HT-29 (cell line): ENCODE results near the gene SLC44A3. TPM values are rescaled to one million over a fixed set of nuclear protein-coding genes. Genes with fewer than 3 reads are reported as not detected.

Experiments used
- DNase-seq: peaks from one replicate; pipeline ENCODE4 v3.0.0-alpha.2; 2015; ENCODE audit warnings: low spot score
- total RNA-seq: library from RNA; depleted of rRNA; stranded (reverse); fragments of >200 nt; shearing (Covaris generic); gene quantifications from 2 replicates; pipeline ENCODE4 v1.2.3, GENCODE V29; 2014; rRNA removed

The SLC44A3 gene, protein sequence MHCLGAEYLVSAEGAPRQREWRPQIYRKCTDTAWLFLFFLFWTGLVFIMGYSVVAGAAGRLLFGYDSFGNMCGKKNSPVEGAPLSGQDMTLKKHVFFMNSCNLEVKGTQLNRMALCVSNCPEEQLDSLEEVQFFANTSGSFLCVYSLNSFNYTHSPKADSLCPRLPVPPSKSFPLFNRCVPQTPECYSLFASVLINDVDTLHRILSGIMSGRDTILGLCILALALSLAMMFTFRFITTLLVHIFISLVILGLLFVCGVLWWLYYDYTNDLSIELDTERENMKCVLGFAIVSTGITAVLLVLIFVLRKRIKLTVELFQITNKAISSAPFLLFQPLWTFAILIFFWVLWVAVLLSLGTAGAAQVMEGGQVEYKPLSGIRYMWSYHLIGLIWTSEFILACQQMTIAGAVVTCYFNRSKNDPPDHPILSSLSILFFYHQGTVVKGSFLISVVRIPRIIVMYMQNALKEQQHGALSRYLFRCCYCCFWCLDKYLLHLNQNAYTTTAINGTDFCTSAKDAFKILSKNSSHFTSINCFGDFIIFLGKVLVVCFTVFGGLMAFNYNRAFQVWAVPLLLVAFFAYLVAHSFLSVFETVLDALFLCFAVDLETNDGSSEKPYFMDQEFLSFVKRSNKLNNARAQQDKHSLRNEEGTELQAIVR
- total RNA-seq, result 14.1 and 15.6 TPM in 2 replicates

DNA sequence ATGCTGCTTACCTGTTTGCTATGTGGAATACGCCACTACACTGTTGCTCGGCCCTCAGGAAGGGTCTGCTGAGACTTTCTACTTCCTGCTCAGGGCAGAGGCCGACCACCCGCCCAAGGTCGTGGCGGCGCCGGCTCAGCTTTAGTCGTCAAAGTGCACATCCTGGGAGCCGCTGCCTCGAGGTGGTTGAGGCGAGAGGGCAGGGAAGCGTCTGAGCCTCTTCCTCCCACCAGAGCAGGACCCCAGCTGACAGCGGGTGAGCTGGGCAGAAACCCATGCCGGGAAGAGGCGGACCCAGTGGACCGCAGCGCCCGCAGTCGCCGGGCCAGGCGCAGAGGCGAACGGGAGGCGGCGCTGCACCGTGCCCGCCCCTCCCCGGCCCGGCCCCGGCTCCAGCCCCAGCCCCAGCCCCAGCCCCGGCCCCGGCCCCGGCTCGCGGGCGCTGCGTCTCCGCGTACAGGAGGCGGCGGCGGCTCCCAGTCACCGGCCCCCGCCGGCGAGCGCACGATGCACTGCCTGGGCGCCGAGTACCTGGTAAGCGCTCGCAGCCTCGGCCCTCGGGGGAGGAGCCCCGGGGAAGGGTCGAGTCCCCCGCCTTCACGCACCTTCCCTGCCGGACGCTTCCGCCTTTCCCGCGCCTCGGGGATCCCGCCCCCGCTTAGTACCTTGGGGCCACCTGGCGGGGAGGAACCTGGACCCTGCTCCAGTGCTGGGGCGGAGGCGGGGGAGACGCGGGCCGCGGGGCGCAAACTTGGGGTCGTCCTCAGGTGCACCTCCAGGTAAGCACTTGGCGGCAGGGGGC, at the start of gene SLC44A3:
SLC44A3 (plus strand) TSS at position 413 of the 802 bp plus-strand sequence; CDS start at position 508, 95 bp downstream.
- peak; percentile 60 for DNase-seq

GRCh38 chr1:94772230-94772641, 47.9 kb upstream of the SLC44A3 start:
- DNase-seq, result no peak

GRCh38 chr1:94772845-94773244, 47.3 kb upstream of the SLC44A3 start:
- DNase-seq, result no peak

- no peak for DNase-seq
Observed at GRCh38 chr1:94773296-94773809, 46.8 kb upstream of the SLC44A3 start.

DNA sequence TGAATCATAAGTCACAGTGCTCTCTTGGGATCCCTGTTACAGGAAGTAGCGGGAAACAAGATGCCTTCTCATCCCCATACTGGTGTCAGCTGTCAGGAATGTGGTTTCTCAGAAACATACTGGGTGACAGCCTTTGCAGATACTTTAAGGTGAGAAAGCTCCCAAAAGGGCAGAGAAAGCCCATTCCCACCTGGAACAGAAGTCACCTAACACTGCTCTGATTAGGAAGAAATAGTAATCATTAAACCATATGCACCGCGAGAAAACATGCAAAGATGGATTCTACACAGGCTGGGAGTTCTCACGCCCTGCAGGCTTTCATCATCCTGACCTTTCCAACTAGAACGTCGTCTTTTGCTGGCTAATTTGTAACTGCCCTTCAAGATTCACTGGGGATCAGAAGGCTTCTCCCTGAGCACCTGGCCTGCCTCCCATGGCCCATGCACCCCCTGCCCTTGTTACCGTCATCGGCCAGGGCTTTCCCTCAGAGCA, 46.2 kb upstream of the SLC44A3 start:
- DNase-seq, result no peak

DNA sequence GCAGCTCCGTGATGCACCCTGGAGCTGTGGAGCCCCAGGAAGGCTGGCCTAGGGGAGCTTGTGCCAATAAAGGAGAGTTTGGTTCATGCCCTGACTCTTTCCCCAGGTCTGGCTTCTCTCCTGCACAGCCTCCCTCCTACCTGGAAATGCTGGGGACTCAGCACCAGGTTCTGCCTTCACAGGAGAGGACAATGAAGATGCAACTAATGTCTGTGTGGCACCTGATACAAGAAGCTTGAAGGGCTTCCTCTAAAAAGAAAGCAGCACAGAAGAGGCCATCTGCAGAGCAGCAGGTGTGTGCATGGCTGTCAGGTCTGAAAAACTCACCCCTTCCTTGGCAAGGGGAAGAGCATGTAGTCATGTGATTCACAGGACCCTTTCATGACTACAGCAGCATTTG, 43.7 kb upstream of the SLC44A3 start:
- no peak for DNase-seq

- DNase-seq, result no peak
Observed at GRCh38 chr1:94777281-94777680, 42.9 kb upstream of the SLC44A3 start.

DNA sequence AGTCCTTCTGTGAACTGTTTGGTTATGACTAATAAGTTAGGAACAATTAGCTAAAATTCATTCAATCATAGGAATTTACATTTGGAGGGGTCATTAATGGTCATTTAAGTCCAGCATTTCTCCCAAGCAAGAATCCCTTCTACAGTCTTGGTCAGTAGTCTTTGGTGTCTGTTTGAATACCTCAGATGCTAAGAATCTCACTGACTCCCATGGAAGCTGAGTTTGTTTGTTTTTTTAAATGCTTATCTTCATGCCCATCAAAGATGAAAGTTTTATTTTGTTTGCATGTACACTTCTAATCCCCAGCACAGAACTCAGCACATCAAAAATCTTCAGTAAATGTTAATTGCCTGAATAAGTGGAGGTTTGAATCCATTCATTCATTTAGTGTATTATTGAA, 41.3 kb upstream of the SLC44A3 start:
- DNase-seq, result no peak

GRCh38 chr1:94783342-94784189, 36.6 kb upstream of the SLC44A3 start:
- peak; percentile 58 for DNase-seq

GRCh38 chr1:94784190-94784515, 36.0 kb upstream of the SLC44A3 start:
- no peak for DNase-seq

GRCh38 chr1:94787691-94788090, 32.5 kb upstream of the SLC44A3 start:
- no peak for DNase-seq

GRCh38 chr1:94790246-94790645, 29.9 kb upstream of the SLC44A3 start:
- DNase-seq, result no peak

GRCh38 chr1:94790670-94791069, 29.5 kb upstream of the SLC44A3 start:
- DNase-seq, result no peak

- peak; percentile 19 for DNase-seq
Observed at GRCh38 chr1:94792473-94793295, 27.5 kb upstream of the SLC44A3 start.

DNA sequence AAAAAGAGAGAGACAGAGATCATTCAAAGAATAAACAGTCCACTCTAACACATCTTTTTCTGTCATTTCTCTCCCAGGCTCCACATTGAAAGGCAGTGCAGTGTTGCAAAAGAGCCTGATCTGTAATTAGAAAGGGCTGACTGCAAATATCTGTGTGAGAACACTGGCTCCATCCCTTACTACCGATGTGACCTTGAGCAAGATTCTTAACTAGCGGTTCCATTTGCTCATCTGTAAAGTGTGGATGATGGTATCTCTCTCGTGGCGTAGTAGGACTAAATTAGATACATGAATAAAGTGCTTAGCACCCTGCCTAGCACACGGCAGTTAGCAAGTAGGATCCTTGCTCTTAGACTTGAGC, 26.9 kb upstream of the SLC44A3 start:
- DNase-seq, result no peak

- no peak for DNase-seq
Observed at GRCh38 chr1:94795434-94795833, 24.7 kb upstream of the SLC44A3 start.

GRCh38 chr1:94796266-94796665, 23.9 kb upstream of the SLC44A3 start:
- DNase-seq, result no peak

DNA sequence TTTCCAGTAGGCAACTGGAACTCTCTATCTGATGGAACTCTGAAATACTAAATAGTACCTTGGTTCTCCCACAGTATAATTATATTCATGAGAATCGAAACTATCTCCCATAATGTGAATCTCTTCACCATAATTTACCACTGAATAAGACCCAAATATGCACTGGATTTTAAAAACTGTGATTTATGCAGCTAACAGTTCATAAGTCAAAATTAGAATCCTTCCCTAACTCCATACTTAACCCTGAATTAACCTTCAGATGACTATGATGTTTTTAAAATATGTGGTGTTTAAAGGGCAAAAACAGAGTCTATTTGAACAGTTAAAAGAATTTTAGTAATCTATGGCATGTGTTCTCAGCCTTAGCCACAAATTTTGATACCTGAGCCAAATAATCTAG, 22.9 kb upstream of the SLC44A3 start:
- no peak for DNase-seq

DNA sequence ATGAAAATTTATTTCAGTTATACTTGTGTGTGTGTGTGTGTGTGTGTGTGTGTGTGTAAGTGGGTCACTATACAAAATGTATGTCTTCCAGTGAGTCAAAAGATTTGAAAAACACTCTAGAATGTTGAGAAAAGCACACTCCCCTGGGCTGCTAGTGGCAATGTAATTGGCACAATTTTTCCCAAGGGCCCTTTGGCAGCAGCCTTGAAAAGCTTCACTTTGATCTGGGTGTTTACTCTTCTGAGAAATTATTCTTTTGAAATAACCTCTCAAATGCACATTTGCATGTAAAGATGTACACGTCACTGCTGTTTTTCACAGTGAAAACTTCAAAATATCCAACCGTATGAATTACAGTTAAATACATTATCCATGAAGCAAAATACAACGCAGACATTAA, 22.1 kb upstream of the SLC44A3 start:
- no peak for DNase-seq

GRCh38 chr1:94798462-94798861, 21.7 kb upstream of the SLC44A3 start:
- no peak for DNase-seq
